ENCODE data around the gene ITGB2.

Gene ITGB2

GRCh38 chr21:44895859-44896258, 24.8 kb downstream of the ITGB2 start:
- no peak for DNase-seq (ENCODE audit: low read depth)
- H3K4me3 ChIP-seq (ENCODE audit: low read depth, low read length), result no peak overlapping the region
- no peak for TF ChIP-seq CTCF (conservative IDR thresholded peaks at IDR 0.05; ENCODE audit: low read depth, low read length)

- DNase-seq (ENCODE audit: low read depth), result no peak
- H3K4me3 ChIP-seq (ENCODE audit: low read depth, low read length), result no peak overlapping the region
- TF ChIP-seq CTCF (conservative IDR thresholded peaks at IDR 0.05; ENCODE audit: low read depth, low read length), result no peak
These were observed 25.9 kb downstream of the ITGB2 start for GRCh38 chr21:44894687-44895302.

GRCh38 chr21:44893948-44894656, 26.6 kb downstream of the ITGB2 start:
- TF ChIP-seq CTCF (conservative IDR thresholded peaks at IDR 0.05; ENCODE audit: low read depth, low read length), result no peak
- DNase-seq (ENCODE audit: low read depth), result no peak
- no peak overlapping the region for H3K4me3 ChIP-seq (ENCODE audit: low read depth, low read length)

GRCh38 chr21:44893278-44893556, 27.5 kb downstream of the ITGB2 start:
- no peak overlapping the region for H3K4me3 ChIP-seq (ENCODE audit: low read depth, low read length)
- TF ChIP-seq CTCF (conservative IDR thresholded peaks at IDR 0.05; ENCODE audit: low read depth, low read length), result no peak
- no peak for DNase-seq (ENCODE audit: low read depth)

GRCh38 chr21:44892536-44893277, 28.0 kb downstream of the ITGB2 start:
- H3K4me3 ChIP-seq (ENCODE audit: low read depth, low read length), result no peak overlapping the region
- DNase-seq (ENCODE audit: low read depth), result peak; percentile 62
- peak; percentile 98 for TF ChIP-seq CTCF (conservative IDR thresholded peaks at IDR 0.05; ENCODE audit: low read depth, low read length)

- DNase-seq (ENCODE audit: low read depth), result no peak
- H3K4me3 ChIP-seq (ENCODE audit: low read depth, low read length), result no peak overlapping the region
- TF ChIP-seq CTCF (conservative IDR thresholded peaks at IDR 0.05; ENCODE audit: low read depth, low read length), result no peak
These were observed 28.6 kb downstream of the ITGB2 start for GRCh38 chr21:44892095-44892494.
